ENCODE measurements around the gene SMAD4.

SMAD4 gene

GRCh38 chr18:51072586-51073313 is 42.7 kb downstream of the SMAD4 start:
- DNase-seq (ENCODE audit: low spot score) (no peak), ATAC-seq (ENCODE audit: low read depth) (no peak)
- Histone ChIP-seq H3K4me3 (ENCODE audit: severe bottlenecking) (no peak overlapping the region), H3K27me3 (ENCODE audit: insufficient read depth, poor library complexity, severe bottlenecking) (no peaks in the 10 kb centered on the region), H3K4me1 (ENCODE audit: insufficient read depth, poor library complexity, severe bottlenecking) (peaks cover 28% of the 10 kb centered on the region), H3K9me3 (ENCODE audit: severe bottlenecking) (no peaks in the 10 kb centered on the region), H3K36me3 (ENCODE audit: low read depth) (peaks cover 64% of the 10 kb centered on the region), H3K27ac (ENCODE audit: poor library complexity, severe bottlenecking) (no peak overlapping the region)
- TF ChIP-seq CTCF (IDR thresholded peaks at IDR 0.05; ENCODE audit: poor library complexity, severe bottlenecking), result no peak

- Histone ChIP-seq H3K4me3 (ENCODE audit: severe bottlenecking) (no peak overlapping the region), H3K9me3 (ENCODE audit: severe bottlenecking) (no peaks in the 10 kb centered on the region), H3K27me3 (ENCODE audit: insufficient read depth, poor library complexity, severe bottlenecking) (no peaks in the 10 kb centered on the region), H3K4me1 (ENCODE audit: insufficient read depth, poor library complexity, severe bottlenecking) (peaks cover 14% of the 10 kb centered on the region), H3K27ac (ENCODE audit: poor library complexity, severe bottlenecking) (no peak overlapping the region), H3K36me3 (ENCODE audit: low read depth) (peaks cover 71% of the 10 kb centered on the region)
- no peak for TF ChIP-seq CTCF (IDR thresholded peaks at IDR 0.05; ENCODE audit: poor library complexity, severe bottlenecking)
- no peak for DNase-seq (ENCODE audit: low spot score)
- ATAC-seq (ENCODE audit: low read depth), result no peak
These were observed 44.6 kb downstream of the SMAD4 start for GRCh38 chr18:51074605-51075004.

GRCh38 chr18:51076503-51076902 is 46.5 kb downstream of the SMAD4 start:
- Histone ChIP-seq H3K36me3 (ENCODE audit: low read depth) (peaks cover 77% of the 10 kb centered on the region), H3K27ac (ENCODE audit: poor library complexity, severe bottlenecking) (no peak overlapping the region), H3K9me3 (ENCODE audit: severe bottlenecking) (no peaks in the 10 kb centered on the region), H3K27me3 (ENCODE audit: insufficient read depth, poor library complexity, severe bottlenecking) (no peaks in the 10 kb centered on the region), H3K4me1 (ENCODE audit: insufficient read depth, poor library complexity, severe bottlenecking) (no peaks in the 10 kb centered on the region), H3K4me3 (ENCODE audit: severe bottlenecking) (no peak overlapping the region)
- no peak for ATAC-seq (ENCODE audit: low read depth)
- no peak for TF ChIP-seq CTCF (IDR thresholded peaks at IDR 0.05; ENCODE audit: poor library complexity, severe bottlenecking)
- no peak for DNase-seq (ENCODE audit: low spot score)

- no peak for TF ChIP-seq CTCF (IDR thresholded peaks at IDR 0.05; ENCODE audit: poor library complexity, severe bottlenecking)
- DNase-seq (ENCODE audit: low spot score) (no peak), ATAC-seq (ENCODE audit: low read depth) (peak; percentile 49; the same call in 1 of the 3 replicates)
These were observed 47.2 kb downstream of the SMAD4 start for GRCh38 chr18:51077217-51077616.

GRCh38 chr18:51078026-51078425 is 48.0 kb downstream of the SMAD4 start:
- Histone ChIP-seq H3K27ac (ENCODE audit: poor library complexity, severe bottlenecking) (no peak overlapping the region), H3K4me1 (ENCODE audit: insufficient read depth, poor library complexity, severe bottlenecking) (no peaks in the 10 kb centered on the region), H3K4me3 (ENCODE audit: severe bottlenecking) (no peak overlapping the region), H3K9me3 (ENCODE audit: severe bottlenecking) (no peaks in the 10 kb centered on the region), H3K36me3 (ENCODE audit: low read depth) (peaks cover 64% of the 10 kb centered on the region), H3K27me3 (ENCODE audit: insufficient read depth, poor library complexity, severe bottlenecking) (no peaks in the 10 kb centered on the region)
- ATAC-seq (ENCODE audit: low read depth), result no peak
- no peak for TF ChIP-seq CTCF (IDR thresholded peaks at IDR 0.05; ENCODE audit: poor library complexity, severe bottlenecking)
- DNase-seq (ENCODE audit: low spot score), result no peak

More at GRCh38 chr18:51077217-51077616, 47.2 kb downstream of the SMAD4 start:
- Histone ChIP-seq H3K27ac (ENCODE audit: poor library complexity, severe bottlenecking) (no peak overlapping the region), H3K27me3 (ENCODE audit: insufficient read depth, poor library complexity, severe bottlenecking) (no peaks in the 10 kb centered on the region), H3K4me1 (ENCODE audit: insufficient read depth, poor library complexity, severe bottlenecking) (no peaks in the 10 kb centered on the region), H3K9me3 (ENCODE audit: severe bottlenecking) (no peaks in the 10 kb centered on the region), H3K36me3 (ENCODE audit: low read depth) (peaks cover 70% of the 10 kb centered on the region), H3K4me3 (ENCODE audit: severe bottlenecking) (no peak overlapping the region)
